Neuron (in vitro differentiated cells): ENCODE data around the gene PLAAT2.
"Not testable (repeated sequence)": the region's sequence is repeated elsewhere in the genome, so short reads cannot be mapped to it uniquely, and the experiment has no call there.

Source experiments
- H2AFZ ChIP-seq: one replicate; pipeline ENCODE4 v1.6.1; 2013; ENCODE audit warnings: low read depth, mild to moderate bottlenecking, inconsistent platforms, low read length, moderate library complexity
- H3K27me3 ChIP-seq: one replicate; pipeline ENCODE4 v1.6.1; 2013; ENCODE audit warnings: low read length; ENCODE audit not compliant: insufficient read depth
- H3K36me3 ChIP-seq: one replicate; pipeline ENCODE4 v1.6.1; 2013; ENCODE audit warnings: low read length; ENCODE audit not compliant: insufficient read depth
- H3K4me1 ChIP-seq: one replicate; pipeline ENCODE4 v1.6.1; 2013; ENCODE audit warnings: low read length; ENCODE audit not compliant: insufficient read depth
- H3K4me3 ChIP-seq: 2 replicates; pipeline ENCODE4 v1.5.1; 2013; ENCODE audit warnings: mild to moderate bottlenecking, low read length, moderate library complexity
- H3K9me3 ChIP-seq: one replicate; pipeline ENCODE4 v1.6.1; 2013; ENCODE audit warnings: low read length

PLAAT2 gene

DNA sequence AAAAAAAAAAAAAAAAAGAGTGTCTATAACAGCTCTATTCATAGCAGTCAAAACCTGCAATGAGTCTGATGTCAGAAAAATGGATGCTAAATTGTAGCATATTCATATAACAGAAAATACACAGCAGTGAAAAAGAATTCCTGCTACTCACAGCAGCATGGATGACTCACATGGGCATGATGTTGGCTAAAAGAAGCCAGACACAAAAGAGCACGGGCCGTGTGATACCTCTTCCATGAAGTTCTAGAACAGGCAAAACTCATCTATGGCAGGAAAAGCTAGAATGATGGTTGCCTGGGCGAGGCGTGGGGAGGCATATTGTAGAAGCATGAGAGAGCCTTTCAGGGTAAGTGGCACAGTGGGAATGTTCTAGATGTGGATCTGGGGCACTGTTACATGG is 32.1 kb upstream of the PLAAT2 start:
- Histone ChIP-seq H3K36me3 (no peaks in the 10 kb centered on the region), H3K27me3 (no peaks in the 10 kb centered on the region), H3K4me1 (no peaks in the 10 kb centered on the region), H2AFZ (no peak overlapping the region), H3K9me3 (peaks cover 8% of the 10 kb centered on the region), H3K4me3 (no peak overlapping the region)

GRCh38 chr11:63592975-63593395 is 29.8 kb upstream of the PLAAT2 start:
- H3K36me3 ChIP-seq: no peaks in the 10 kb centered on the region
- H2AFZ ChIP-seq: no peak overlapping the region
- H3K27me3 ChIP-seq: no peaks in the 10 kb centered on the region
- H3K4me1 ChIP-seq: no peaks in the 10 kb centered on the region
- peaks cover 6% of the 10 kb centered on the region for H3K9me3 ChIP-seq
- H3K4me3 ChIP-seq: no peak overlapping the region

- Histone ChIP-seq H3K4me1 (no peaks in the 10 kb centered on the region), H2AFZ (no peak overlapping the region), H3K27me3 (no peaks in the 10 kb centered on the region), H3K4me3 (no peak overlapping the region), H3K36me3 (no peaks in the 10 kb centered on the region), H3K9me3 (no peaks in the 10 kb centered on the region)
Measured at GRCh38 chr11:63590024-63590788, 27.0 kb upstream of the PLAAT2 start.

DNA sequence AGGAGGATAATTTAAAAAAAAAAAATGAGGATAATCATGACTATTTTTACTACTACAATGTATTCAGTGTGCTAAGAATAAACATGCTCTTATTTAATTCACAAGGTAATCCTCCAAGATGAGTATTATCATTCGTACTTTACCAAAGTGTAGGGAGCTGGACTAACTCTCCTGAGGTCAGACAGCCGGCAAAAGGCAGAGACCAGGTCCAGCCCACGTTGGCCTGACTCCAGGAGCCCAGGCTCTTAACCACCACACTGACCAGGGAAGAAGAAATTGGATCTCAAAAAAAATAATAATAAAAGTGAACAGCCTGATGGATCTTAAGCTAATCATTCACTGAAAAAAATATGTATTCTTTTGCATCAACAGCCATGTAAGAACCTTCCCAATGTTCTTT is 25.8 kb upstream of the PLAAT2 start:
- no peak overlapping the region for H2AFZ ChIP-seq
- H3K36me3 ChIP-seq: no peaks in the 10 kb centered on the region
- no peaks in the 10 kb centered on the region for H3K4me1 ChIP-seq
- no peak overlapping the region for H3K4me3 ChIP-seq
- H3K9me3 ChIP-seq: no peaks in the 10 kb centered on the region
- H3K27me3 ChIP-seq: no peaks in the 10 kb centered on the region

- Histone ChIP-seq H3K9me3 (no peaks in the 10 kb centered on the region), H3K4me3 (no peak overlapping the region), H3K27me3 (no peaks in the 10 kb centered on the region), H3K36me3 (no peaks in the 10 kb centered on the region), H3K4me1 (no peaks in the 10 kb centered on the region), H2AFZ (no peak overlapping the region)
Measured at GRCh38 chr11:63586451-63587166, 23.4 kb upstream of the PLAAT2 start.

GRCh38 chr11:63583357-63583677 is 20.1 kb upstream of the PLAAT2 start:
- Histone ChIP-seq H3K4me1 (no peaks in the 10 kb centered on the region), H3K36me3 (no peaks in the 10 kb centered on the region), H3K4me3 (no peak overlapping the region), H2AFZ (no peak overlapping the region), H3K9me3 (no peaks in the 10 kb centered on the region), H3K27me3 (no peaks in the 10 kb centered on the region)

GRCh38 chr11:63581224-63581623 is 18.0 kb upstream of the PLAAT2 start:
- not testable (repeated sequence) for H3K4me3 ChIP-seq, H2AFZ ChIP-seq, H3K9me3 ChIP-seq, H3K36me3 ChIP-seq, H3K4me1 ChIP-seq, H3K27me3 ChIP-seq

- not testable (repeated sequence) for H3K27me3 ChIP-seq, H3K9me3 ChIP-seq, H2AFZ ChIP-seq, H3K36me3 ChIP-seq, H3K4me3 ChIP-seq
- H3K4me1 ChIP-seq: peaks cover 15% of the 10 kb centered on the region
Measured at GRCh38 chr11:63578882-63579281, 15.7 kb upstream of the PLAAT2 start.

- Histone ChIP-seq H3K4me1 (peaks cover 16% of the 10 kb centered on the region), H3K36me3 (no peaks in the 10 kb centered on the region), H3K4me3 (no peak overlapping the region), H3K27me3 (no peaks in the 10 kb centered on the region), H3K9me3 (no peaks in the 10 kb centered on the region), H2AFZ (peak overlapping the region; percentile 13)
Measured at GRCh38 chr11:63574856-63575602, 11.8 kb upstream of the PLAAT2 start.

DNA sequence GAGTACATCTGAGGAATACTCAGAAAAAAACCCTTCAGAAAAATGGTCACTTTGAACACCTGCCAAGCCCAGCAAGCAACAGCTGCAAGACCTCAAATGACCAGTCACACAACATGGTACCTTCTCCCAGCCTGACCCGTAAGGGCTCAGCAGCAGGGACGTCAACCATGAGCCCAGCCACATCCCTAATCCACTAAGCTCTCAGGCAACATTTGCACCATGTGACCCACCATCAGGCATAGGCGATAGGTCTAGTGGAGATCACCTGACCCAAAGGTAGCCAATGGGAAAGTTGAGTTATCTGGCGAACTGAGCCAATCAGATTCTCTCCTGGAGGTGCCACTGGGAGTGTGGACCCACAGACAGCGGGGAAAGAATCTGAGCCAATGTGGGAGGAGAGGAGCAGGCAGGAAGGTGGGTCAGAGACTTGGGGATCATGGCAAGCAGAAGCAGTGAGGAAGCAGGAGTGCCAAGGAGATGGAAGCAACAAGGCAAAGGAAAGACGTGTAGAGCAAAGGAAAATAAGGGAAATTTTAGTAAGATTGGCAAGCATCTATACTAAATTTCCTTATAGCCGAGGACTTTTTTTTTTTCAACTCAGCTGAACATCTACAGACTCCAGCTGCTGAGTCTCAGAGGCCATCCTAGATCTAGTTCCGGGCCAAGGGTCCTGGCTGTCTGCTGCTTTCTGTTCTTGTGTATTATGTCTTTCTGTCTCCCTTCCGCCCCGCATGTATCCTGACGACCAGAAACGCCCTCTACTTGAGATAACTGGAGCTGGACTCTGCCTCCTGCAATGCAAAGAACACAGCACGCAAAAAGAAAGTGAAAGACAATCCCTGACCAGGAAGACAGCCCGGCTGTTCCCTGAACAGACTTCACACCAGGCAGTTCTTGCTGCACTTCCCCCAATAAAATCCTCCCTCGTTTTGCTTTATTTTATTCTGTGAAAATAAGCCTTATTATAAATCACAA is 11.0 kb upstream of the PLAAT2 start:
- Histone ChIP-seq H3K4me1 (peaks cover 16% of the 10 kb centered on the region), H3K36me3 (no peaks in the 10 kb centered on the region), H3K4me3 (no peak overlapping the region), H3K9me3 (no peaks in the 10 kb centered on the region), H2AFZ (peak overlapping the region; percentile 13), H3K27me3 (no peaks in the 10 kb centered on the region)

DNA sequence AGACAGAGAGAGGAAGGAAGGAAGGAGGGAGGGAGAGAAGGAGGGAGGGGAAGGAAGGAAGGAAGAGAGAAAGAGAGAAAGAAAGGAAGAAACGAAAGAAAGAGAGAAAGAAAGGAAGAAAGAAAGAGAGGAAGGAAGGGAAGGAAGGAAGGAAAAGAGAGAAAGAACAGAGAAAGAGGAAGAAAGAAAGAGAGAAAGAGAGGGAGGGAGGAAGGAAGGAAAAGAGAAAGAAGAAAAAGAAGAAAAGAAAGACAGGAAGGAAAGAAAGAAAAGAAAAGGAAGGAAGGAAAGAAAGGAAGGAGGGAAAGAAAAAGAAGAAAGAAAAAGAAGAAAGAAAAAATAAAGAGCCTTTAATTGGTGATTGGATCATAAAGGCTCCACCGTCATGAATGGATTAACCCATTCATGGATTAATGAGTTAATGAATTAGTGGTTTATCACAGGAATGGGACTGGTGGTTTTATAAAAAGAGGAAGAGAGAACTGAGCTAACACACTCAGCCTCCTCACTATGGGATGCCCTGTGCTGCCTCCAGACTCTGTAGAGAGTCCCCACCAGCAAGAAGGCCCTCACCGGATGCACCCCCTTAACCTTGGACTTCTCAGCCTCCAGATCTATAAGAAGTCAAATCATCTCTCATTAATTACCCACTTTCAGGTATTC is 9.0 kb upstream of the PLAAT2 start:
- H3K4me3 ChIP-seq: no peak overlapping the region
- H3K9me3 ChIP-seq: no peaks in the 10 kb centered on the region
- H3K27me3 ChIP-seq: no peaks in the 10 kb centered on the region
- peaks cover 16% of the 10 kb centered on the region for H3K4me1 ChIP-seq
- no peak overlapping the region for H2AFZ ChIP-seq
- H3K36me3 ChIP-seq: no peaks in the 10 kb centered on the region

GRCh38 chr11:63569570-63569969 is 6.4 kb upstream of the PLAAT2 start:
- Histone ChIP-seq H3K4me3 (no peak overlapping the region), H3K27me3 (no peaks in the 10 kb centered on the region), H3K4me1 (peaks cover 11% of the 10 kb centered on the region), H3K36me3 (no peaks in the 10 kb centered on the region), H3K9me3 (no peaks in the 10 kb centered on the region), H2AFZ (no peak overlapping the region)
